Measurements from ENCODE around the gene CHST5.
"Not testable (repeated sequence)": the region's sequence is repeated elsewhere in the genome, so short reads cannot be mapped to it uniquely, and the experiment has no call there.

Gene CHST5

DNA sequence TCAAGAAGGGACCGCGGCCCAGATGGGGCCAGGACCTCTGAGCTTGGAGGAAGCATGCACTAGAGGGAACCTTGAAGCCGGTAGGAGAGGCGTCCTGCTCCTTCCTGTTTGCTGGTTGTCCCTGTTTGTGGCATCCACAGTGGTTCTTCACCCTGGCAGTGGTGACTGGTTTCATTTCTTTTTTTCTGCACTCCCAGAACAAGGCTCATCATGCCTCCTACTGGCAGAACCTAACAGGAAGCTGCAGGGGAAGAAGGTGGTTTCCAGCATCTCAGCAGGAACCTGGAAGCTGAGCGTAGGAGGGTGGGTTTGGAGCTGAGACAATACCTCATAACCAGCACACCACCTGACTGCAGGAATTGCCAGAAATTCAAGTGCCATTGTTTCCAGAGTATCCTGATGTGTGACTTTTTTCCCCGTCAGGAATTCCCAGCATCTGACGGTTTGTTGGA is 14.3 kb upstream of the CHST5 start:
- DNase-seq = peak; percentile 89 to 94

DNA sequence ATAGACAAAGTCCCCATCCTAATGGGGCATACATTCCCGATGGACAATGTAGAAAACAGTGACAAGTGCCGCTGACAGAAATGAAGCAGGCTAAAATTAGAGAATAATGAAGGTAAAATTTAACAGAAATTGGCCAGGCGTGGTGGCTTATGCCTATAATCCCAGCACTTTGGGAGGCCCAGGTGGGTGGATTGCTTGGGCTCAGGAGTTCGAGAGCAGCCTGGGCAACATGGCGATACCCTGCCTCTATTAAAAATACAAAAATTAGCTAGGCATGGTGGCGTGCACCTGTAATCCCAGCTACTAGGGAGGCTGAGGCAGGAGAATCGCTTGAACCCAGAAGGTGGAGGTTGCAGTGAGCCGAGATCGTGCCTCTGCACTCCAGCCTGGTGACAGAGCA is 12.5 kb upstream of the CHST5 start:
- DNase-seq = not testable (repeated sequence)

DNA sequence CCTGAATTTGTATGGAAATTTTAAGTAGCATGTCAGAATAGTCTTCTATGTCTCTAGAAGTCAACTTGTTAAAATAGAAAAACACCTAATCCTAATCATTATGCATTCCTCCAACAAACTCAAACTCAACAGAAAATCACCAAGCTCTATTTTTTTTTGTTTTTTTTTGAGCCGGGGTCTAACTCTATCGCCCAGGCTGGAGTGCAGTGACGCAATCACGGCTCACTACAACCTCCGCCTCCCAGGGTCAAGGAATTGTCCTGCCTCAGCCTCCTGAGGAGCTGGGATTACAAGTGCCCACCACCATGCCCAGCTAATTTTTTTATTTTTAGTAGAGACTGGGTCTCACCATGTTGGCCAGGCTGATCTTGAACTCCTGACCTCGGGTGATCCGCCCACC is 10.4 kb upstream of the CHST5 start:
- no peak for DNase-seq

DNA sequence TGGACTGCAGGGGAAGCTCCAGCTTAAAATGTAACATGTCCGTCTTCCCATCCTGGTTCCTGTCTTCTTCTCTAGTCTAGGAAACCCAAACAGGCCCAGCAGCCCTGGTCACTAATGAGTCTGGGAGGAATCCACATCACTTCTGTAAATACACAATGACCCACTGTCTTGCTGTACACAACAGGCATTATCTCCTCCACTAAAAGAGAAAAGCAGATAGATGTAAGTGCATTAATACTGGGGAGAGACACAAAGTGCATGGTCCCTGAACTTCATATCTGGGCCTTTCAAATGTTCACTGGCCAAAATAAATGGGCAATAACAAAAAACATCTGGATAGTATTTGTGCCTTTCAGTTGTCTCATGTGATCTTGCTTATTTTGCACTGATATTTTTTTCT is 10.0 kb upstream of the CHST5 start:
- DNase-seq = not testable (repeated sequence)

DNA sequence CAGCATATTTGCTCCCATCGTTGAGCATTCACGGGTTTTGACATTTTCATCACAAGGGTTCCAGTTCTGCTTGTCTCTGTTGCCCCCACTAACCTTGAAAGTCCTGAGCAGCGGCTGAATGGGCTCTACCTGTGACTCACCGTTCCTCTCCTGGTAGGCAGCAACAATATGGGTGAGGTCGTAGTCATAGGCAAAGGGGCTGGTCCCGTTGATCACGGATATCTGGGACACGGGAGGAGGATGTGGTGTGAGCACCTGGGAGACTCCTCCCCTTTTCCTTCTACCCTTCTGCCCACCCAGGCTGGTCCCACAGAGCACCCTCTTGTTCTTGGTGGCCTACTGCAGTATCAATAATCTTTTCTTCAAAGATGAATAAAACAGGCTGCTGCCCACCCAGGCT is 6.6 kb upstream of the CHST5 start:
- DNase-seq = not testable (repeated sequence)

DNA sequence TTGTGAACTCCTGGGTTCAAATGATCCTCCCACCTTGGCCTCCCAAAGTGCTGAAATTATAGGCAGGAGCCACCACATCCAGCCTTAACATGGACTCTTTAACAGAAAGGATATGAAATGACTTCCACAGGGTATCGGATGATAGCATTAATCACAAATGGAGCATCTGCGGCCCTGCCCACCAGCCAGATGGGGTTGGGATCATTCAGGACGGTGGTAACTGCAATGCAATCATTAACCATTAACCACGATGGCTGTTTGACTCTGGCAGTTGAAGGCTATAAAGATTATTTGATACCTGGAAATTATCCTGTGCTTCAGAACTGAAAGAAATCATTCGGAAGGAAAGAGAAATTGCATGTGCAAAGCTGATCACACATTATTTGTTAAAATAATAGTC is 5.3 kb upstream of the CHST5 start:
- no peak for DNase-seq

DNA sequence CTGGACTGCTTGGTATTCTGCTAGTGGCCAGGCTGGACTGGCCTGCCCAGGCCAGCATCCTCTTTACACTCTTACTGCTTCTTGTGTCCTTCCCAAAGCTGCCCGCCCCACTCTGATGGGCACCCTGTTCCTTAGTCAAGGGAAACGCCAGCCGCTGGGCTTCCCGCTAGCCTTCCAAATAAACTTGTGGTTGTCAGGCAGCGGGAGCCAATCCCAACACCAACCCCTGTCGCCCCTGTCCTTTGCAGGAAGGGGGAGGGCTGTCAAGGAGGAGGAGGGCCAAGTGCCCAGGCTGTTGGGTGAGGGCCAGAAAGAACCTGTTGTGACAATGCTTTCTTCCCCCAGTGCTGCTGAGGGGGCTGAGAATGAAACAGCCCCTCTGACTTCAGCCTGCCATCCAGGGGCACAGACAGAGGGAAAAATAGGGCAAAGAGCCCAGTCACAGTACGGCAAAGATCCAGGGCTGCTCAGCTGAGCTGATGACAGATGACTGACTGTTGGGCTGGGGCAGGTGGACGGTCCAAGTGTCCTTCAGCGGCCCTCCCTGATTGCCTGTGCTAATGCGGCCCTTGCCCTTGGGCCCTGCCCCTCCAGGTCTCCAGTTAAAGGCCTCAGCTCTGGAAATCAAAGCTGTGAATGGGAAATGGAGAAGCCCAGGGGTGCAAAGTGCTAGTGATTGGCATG is 3.1 kb upstream of the CHST5 start:
- not testable (repeated sequence) for DNase-seq

DNA sequence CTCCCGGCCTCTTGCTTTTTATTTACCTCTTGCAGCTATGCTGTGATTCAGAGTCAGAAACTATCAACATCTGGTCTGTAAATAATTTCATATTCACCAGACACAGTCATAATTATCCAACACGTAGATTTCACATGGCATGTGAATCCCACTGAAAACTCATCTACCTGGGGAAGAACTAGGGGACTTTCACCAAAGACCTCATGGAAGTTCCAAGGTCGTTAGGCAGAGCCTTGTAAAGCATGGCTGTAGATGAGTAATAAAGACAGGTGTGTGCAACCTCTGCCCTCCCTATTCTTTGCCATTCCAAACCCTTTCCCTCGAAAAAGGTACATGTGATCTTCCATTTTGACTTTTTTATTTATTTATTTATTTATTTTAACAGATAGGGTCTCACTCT is 1.9 kb upstream of the CHST5 start:
- no peak for DNase-seq

DNA sequence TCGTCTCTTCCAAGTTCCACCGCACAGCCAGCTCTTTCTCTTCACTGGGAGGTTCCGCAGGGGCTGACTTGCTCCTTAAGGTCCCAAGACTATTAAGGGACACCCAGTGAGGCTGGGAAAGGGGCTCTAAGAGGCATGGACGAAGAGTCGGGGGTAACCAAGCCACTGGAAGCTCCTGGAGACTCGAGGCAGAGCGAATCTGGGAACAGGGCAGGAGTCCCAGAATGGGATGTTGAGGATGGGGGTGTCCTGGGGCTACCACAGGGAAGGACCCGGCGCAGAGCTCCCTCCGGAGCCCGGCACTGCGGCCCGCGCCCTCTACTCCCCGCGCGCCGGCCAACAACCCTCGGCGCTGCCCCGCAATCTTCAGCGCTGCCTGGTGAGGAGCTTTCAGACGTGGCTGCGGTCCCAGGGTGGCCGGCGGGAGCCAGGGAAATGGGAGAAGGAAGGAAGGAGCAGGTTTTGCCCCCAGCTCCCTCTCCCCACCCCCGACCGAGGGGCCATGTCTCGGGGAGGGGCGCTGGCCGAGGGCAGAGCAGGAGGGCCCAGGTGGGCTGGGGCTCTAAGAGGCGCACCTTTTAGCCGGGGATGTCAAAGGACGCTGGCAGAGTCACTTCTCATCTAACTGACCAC is 581 bp downstream of the CHST5 start:
- DNase-seq = no peak

DNA sequence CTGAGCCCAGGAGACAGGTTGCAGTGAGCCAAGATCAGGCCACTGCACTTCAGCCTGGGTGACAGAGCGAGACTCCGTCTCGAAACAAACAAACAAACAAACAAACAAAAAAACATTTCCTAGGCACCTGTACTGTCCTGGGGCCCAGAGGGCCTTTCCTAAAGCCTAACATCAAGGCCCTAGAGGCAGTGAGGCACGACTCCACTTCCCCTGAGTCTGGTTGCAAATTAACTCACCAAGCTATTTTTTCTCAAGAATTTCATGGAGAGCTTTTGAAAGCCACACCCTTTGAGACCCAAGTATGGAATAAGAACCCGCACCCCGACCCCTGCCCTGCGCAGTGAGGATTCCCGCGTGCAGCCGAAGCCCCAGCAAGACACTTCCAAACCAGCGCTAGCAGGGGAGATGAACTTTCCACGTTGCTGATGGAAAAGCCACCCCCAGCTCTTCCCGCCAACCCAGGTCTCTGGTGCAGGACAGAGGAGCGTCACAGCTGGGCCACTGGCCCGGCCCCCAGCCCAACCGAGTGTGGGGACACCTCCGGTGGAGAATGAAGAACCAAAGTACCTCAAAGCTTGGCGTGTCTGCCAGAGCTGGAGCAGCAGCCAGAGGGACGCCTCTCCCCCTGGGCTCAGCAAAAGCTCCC is 1.2 kb downstream of the CHST5 start:
- DNase-seq = no peak

DNA sequence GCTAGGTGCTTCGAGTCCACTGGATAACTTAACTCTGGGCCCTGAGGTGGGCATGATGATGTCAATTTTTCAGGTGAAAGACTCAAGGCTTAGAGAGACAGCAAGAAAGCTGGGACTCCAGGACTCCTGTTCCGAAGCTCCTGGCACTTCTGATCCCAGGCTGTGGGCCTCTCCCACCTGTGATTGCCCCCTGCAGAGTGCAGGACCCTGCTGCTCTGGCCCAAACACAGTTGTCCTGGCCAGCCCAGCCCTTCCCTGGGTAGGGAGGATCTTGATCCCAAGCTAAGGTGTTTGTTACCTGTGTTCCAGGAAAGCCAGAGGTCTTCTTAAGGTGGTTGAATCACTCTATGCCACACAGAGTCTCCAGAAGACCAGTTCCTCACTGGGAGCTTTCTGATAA is 3.1 kb downstream of the CHST5 start:
- DNase-seq = no peak

DNA sequence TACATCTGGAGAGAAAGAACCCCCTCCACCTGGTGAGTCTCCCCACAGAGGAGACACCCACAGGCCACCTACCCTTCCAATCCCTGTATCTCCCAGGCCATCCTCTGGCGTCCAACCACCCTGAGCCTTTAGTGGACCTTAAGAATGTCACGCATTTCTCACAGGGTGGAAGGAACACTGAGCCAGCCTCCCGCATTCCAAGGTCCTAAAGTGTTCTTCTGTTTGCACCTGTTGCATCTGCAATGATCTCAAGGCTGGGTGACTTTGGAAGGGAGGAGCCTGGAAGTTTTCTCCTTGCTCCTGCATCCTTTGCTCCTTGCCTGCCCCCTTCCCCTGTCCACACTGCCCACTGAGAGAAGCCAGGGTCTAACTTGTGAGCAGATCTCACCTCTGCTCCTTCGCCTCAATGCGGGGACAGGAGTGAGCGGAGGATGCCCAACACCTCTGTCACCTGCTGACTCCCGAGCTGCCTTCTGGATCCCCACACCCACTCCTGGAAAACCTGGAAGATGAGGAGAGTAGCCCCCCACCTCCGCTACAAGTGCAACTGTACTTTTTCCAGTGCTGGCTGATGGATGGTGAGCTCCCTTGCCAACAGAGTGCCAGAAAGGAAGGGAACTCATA is 3.7 kb downstream of the CHST5 start:
- DNase-seq = no peak

DNA sequence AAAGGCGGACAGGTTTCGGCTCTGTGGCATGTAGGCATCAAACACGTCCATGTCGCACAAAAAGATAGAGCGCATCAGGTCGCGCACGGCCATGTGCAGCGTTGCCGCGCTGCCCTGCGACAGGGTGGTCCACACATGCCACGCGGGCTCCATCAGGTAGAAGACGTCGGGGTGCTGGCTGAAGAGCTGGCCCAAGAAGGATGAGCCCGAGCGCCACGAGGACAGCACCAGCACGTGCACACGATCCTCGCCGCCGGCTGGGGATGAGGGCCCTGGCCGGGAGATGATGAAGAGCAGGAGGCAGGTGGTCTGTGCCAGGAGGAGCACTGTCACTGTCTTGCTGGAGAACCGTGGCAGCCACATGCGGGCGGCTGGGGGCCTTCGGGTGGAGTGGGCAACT is 5.9 kb downstream of the CHST5 start:
- no peak for DNase-seq

DNA sequence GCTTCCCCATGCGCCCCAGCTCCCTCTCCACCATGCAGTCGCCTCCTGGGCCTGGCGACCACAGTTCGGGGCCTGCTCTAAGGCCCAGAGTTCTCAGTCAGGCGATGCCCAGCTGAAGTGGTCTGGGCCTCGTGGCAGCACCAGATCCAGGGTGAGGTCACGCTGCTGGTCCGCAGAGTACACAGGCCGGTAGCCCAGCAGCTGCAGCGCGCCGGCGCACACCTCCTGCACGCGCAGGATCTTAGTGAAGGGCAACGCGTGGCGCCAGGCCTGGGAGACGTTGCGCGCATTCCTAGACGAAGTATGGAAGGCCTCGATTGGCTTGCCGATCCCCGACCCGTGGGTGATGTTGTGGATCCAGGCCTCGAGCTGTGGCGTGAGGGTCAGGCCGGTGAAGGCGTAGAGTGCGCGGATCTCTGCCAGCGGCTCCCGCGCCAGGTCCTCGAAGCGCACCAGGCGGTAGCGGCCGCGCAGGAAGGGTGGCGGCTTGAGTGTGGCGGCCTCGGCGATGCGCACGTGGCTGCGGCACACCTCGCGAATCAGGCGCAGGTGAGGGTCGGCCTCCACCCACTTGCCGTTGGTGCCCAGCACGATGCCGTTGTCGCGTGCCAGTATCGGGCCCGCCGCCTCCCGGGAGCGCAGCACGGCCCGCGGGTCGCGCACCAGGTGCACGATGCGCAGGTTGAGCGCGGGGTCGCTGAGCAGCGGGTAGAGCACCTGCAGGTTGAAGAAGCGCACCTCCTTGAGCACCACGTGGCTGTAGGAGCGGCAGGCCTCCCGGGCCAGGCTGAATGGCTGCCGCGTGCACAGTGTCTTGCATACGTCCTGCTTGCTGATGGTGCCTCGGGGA is 6.6 kb downstream of the CHST5 start:
- no peak for DNase-seq

DNA sequence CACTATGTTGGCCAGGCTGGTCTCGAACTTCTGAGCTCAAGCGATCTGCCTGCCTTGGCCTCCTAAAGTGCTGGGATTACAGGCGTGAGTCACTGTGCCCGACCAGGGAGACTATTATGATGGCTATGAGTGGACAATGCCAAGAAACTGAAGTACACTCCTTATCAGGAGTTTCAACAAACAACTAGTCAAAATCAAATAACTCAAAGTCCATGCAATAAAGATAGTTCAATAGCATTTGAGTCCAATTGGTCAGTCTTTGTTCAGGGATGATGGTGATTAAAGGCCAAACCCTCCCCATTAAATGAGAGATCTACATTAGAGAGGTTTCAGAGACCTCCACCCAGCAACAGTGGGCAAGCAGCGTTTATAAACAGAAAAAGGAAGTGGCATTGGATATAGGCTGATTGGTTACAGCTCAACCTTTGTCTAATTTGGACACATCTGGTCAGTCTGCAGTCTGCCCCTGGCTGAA is 8.0 kb downstream of the CHST5 start:
- no peak for DNase-seq

DNA sequence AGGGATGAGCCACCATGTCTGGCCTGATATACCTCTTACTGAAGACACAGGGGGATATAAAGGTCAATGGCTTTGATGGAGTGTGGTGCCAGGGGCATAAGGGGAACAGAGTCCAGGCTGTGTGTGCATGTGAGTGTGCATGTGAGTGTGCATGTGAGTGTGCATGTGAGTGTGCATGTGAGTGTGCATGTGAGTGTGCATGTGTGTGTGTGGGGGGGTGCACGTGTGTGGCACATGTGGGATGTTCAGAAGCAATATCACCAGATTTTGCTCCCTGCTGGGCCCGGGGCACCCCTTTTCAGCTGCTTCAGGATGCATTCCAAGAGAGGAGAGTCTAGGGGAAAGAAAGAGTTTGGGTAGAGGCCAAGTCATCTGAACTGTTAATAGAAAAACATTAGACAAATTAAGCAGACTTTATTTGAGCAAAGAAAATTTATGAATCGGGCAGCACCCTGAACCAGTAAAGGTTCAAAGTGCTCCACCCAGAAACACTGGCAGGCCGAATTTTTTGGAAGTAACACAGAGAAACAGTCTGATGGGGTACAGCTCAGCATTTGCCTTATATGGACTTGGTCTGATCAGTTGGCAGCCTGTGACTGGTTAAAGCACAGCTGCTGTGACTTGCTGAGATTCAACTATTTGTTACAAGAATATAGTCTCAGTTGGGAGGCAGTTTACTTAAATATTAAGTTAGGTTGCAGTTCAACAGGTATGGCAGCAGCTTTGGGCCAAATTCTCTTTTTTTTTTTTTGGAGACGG is 9.7 kb downstream of the CHST5 start:
- no peak for DNase-seq

DNA sequence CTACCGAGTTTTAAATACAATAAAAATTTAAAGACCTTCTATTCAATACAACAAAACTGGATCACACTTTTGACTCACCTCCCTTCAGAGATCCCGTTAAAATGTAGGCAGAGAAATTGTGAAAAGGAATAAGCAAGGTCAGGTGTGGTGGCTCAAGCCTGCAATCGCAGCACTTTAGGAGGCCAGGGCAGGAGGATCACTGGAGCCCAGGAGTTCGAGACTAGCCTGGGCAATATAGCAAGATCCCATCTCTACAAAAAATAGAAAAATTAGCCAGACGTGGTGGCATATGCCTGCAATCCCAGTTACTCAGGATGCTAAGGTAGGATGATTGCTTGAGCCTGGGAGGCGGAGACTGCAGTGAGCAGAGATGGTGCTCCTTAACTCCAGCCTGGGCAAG is 16.7 kb downstream of the CHST5 start:
- no peak for DNase-seq

DNA sequence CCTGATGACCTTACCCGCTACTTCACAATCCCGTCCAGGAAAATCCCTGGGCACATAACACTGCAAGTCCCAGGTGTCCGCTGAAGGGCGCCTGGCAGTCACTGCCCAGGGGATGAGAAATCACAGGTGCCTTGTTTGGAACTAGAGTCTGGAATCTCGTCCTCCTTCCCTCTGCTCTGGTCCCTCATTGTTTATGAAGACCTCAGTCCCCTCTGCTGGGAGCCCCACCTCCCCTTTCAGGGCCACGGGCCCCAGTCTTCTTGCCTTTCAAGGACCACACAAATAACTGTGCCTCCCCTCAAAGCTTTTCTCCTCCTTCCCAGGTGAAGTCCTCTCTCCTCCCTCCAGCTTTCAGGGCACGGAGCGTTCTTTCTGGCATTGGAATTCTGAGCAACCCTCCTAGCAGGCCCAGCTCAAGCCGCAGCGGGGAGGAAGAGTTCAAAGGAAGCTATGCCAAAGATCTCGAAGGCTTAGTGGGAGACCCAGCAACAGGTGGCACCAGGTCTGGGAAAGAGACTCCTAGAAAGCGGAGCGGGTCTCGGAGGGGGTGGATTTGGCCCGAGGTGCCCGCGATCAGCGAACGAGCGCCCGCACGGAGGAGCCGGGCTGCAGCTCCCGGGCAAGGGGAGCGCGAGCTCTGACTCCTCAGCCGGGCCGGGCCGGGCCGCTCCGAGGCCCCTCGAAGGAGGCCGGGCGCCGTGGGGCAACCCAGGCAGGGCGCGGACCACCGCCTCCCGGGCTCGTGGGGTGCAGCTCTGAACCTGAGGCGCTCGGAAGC is 19.5 kb downstream of the CHST5 start:
- not testable (repeated sequence) for DNase-seq

DNA sequence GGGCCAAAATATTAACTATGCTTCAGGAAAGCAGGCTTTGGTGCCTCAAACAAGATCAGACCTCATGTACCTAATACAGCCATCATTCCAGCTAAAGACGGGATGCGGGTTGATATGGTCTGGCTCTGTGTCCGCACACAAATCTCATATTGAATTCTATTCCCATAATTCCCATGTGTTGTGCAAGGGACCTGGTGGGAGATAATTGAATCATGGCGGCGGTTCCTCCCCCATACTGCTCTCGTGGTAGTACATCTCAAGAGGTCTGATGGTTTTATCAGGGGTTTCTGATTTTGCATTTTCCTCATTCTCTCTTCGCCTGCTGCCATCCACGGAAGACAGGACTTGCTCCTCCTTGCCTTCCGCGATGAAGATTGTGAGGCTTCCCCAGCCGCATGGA is 21.6 kb downstream of the CHST5 start:
- DNase-seq = no peak

DNA sequence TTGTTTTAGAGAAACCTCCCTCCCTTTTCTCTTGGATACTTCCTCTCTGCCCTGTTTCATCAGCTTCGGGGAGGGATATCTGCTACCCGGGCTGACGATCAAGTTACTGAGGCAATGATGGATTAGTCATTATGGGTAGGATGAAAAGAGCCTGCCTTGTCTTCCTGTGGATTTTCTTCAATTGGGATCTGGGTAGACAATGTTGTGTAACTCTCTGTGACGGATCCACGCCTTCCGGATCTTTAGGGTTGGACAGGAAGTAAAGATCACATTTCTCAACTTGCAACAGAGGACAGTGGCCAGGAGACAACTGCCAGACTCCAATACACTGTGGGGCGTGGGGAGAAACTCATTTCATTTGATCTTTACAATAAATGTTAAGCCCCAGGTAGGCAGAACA is 29.3 kb downstream of the CHST5 start:
- DNase-seq = peak; percentile 97 to 98

DNA sequence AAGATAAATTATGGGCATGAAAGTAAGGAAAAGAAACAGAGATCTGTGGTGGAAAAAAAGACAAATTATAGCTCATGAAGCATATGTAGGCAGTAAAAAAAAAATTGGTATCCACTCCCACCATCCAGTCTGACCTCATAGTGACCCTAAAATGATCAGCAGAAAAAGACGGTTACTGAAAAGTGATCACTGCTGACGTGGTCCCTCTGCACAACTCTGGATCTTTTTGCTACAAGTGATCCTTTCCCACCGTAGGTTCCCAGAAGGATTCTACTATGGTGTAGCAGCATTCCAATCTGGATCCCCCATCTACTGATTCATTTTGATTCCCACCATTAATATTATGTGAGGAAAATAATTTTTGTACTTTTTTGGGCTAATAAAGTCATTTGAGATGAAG is 29.8 kb downstream of the CHST5 start:
- DNase-seq = no peak

Data from inflammatory macrophage (primary cell).